ENCODE data around the gene PRKAG2. TPM values are rescaled to one million over a fixed set of nuclear protein-coding genes. Genes with fewer than 3 reads are reported as not detected.

Gene PRKAG2
- total RNA-seq, 4 donors from 2014 or later, result 25.1 to 57.8 (median 46.7) TPM

- WGBS, 2 donors (ENCODE audit: low coverage in 1 of 2), result 90% methylated on average over 16 of the region's 16 CpGs; no CpG with 5 or more reads in 1 of the 2 donors
- TF ChIP-seq POLR2A (IDR thresholded peaks at IDR 0.05), result no peak
- no peak for TF ChIP-seq EP300 (IDR thresholded peaks at IDR 0.05; ENCODE audit: low read depth)
- TF ChIP-seq POLR2AphosphoS5 (IDR thresholded peaks at IDR 0.05), result no peak
- TF ChIP-seq CTCF (IDR thresholded peaks at IDR 0.05), result no peak
- Histone ChIP-seq H3K27me3 (no peaks in the 10 kb centered on the region), H3K27ac (no peak overlapping the region), H3K9me3 (no peaks in the 10 kb centered on the region), H3K36me3 (no peaks in the 10 kb centered on the region), H3K4me1 (peaks cover 0 to 33% (median 8%) of the 10 kb centered on the region in 4 donors), H3K4me3 (no peak overlapping the region)
- intact Hi-C loops (cut with DNase I; ENCODE audit: low total_unique reads), result no loop called here
- in situ Hi-C loops (cut with MboI; ENCODE audit: low pct_ligation_motif_present in 1 of 4, low pct_unique_long_range_greater_than_20kb in 1 of 4, low sequenced_read_pairs in 3 of 4), result loop anchor here in 2 of 4 donors (25.0 kb wide), 2 partner anchors 103 to 278 kb away; no protein-coding TSS in a partner anchor
- no peak for DNase-seq
Measured at GRCh38 chr7:151740081-151740851, 136.6 kb downstream of the PRKAG2 start.

GRCh38 chr7:151738925-151739324 is 138.0 kb downstream of the PRKAG2 start:
- WGBS, 2 donors (ENCODE audit: low coverage in 1 of 2), result 87% methylated on average over 8 of the region's 10 CpGs; no CpG with 5 or more reads in 1 of the 2 donors
- in situ Hi-C loops (cut with MboI; ENCODE audit: low pct_ligation_motif_present in 1 of 4, low pct_unique_long_range_greater_than_20kb in 1 of 4, low sequenced_read_pairs in 3 of 4), result loop anchor here in 2 of 4 donors (25.0 kb wide), 2 partner anchors 102 to 277 kb away; no protein-coding TSS in a partner anchor
- Histone ChIP-seq H3K9me3 (no peaks in the 10 kb centered on the region), H3K4me3 (no peak overlapping the region), H3K36me3 (no peaks in the 10 kb centered on the region), H3K27ac (no peak overlapping the region), H3K4me1 (peaks cover 0 to 21% (median 2%) of the 10 kb centered on the region in 4 donors), H3K27me3 (no peaks in the 10 kb centered on the region)
- intact Hi-C loops (cut with DNase I; ENCODE audit: low total_unique reads), result no loop called here
- no peak for DNase-seq
- no peak for TF ChIP-seq POLR2A (IDR thresholded peaks at IDR 0.05)

DNA sequence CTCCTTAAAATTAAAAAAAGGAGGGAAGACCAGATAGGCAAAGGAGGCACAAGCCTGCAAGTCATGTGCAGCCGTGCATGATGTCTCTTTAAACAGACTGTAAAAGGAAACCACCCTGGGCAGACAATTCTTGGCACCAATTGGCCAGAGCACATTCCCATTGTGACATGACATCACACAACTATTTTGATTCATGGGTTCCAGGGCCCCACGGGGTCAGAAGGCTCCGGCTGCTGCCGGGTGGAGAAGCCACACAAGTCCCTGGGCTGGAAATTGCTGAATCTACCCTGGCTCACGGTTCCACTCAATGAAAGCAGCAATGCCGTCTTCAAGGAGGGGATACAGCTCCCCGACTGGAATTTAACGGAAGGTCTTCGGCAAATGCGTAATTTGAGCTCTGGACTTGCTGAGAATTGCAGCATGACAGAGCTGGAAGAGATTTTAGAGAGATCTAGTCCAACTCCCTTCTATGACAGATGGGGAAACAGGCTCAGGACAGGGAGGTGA is 140.5 kb downstream of the PRKAG2 start:
- TF ChIP-seq EP300 (IDR thresholded peaks at IDR 0.05; ENCODE audit: low read depth) (no peak), POLR2AphosphoS5 (IDR thresholded peaks at IDR 0.05) (peak in 2 of 3 donors; percentile 25 to 59), CTCF (IDR thresholded peaks at IDR 0.05) (peak in 1 of 5 experiments; percentile 15), POLR2A (IDR thresholded peaks at IDR 0.05) (no peak)
- peak; percentile 54 for DNase-seq
- no peaks in the 10 kb centered on the region for H3K27me3 ChIP-seq
- in situ Hi-C loops (cut with MboI; ENCODE audit: low pct_ligation_motif_present in 1 of 4, low pct_unique_long_range_greater_than_20kb in 1 of 4, low sequenced_read_pairs in 3 of 4), result loop anchor here in 2 of 4 donors (25.0 kb wide), 2 partner anchors 99 to 274 kb away; no protein-coding TSS in a partner anchor
- WGBS, 2 donors (ENCODE audit: low coverage in 1 of 2), result 11 to 45% methylated on average over 1 to 10 of the region's 10 CpGs
- H3K4me3 ChIP-seq, result peak overlapping the region in 2 of 4 donors; percentile 9 to 34
- peak overlapping the region; percentile 64 to 70 (median 66) for H3K27ac ChIP-seq
- peaks cover 0 to 14% (median 0%) of the 10 kb centered on the region in 4 donors for H3K4me1 ChIP-seq
- intact Hi-C loops (cut with DNase I; ENCODE audit: low total_unique reads), result no loop called here
- H3K36me3 ChIP-seq, result no peaks in the 10 kb centered on the region
- H3K9me3 ChIP-seq, result no peaks in the 10 kb centered on the region

- intact Hi-C loops (cut with DNase I; ENCODE audit: low total_unique reads), result no loop called here
- 65 to 70% methylated on average over 2 to 25 of the region's 25 CpGs for WGBS, 2 donors (ENCODE audit: low coverage in 1 of 2)
- H3K27me3 ChIP-seq, result no peaks in the 10 kb centered on the region
- no peaks in the 10 kb centered on the region for H3K9me3 ChIP-seq
- peak overlapping the region in 2 of 4 donors; percentile 9 to 34 for H3K4me3 ChIP-seq
- H3K36me3 ChIP-seq, result no peaks in the 10 kb centered on the region
- TF ChIP-seq POLR2A (IDR thresholded peaks at IDR 0.05) (no peak), POLR2AphosphoS5 (IDR thresholded peaks at IDR 0.05) (no peak)
- no peak for DNase-seq
- peaks cover 0 to 14% (median 0%) of the 10 kb centered on the region in 4 donors for H3K4me1 ChIP-seq
- in situ Hi-C loops (cut with MboI; ENCODE audit: low pct_ligation_motif_present in 1 of 4, low pct_unique_long_range_greater_than_20kb in 1 of 4, low sequenced_read_pairs in 3 of 4), result loop anchor here in 2 of 4 donors (25.0 kb wide), 2 partner anchors 99 to 274 kb away; no protein-coding TSS in a partner anchor
- peak overlapping the region; percentile 64 to 70 (median 66) for H3K27ac ChIP-seq
Measured at GRCh38 chr7:151735851-151736402, 141.0 kb downstream of the PRKAG2 start.

All from transverse colon (tissue), 4 donors.